Tibial artery (tissue), 4 donors: ENCODE results near the gene PCDH15.

Source experiments
- DNase-seq, 2 donors: peaks; one replicate each; pipeline ENCODE4 v3.0.0-alpha.2; 2019
- H3K27ac ChIP-seq, 2 donors: fragments of 200-600 bp; sonication (generic) in 1 of 2; 1 replicate in 1 of 2; 2 replicates in 1 of 2; pipeline ENCODE4 v1.5.1; 2018 to 2019; ENCODE audit warnings: mild to moderate bottlenecking in 1 of 2
- H3K27me3 ChIP-seq, 2 donors: fragments of 200-600 bp; sonication (generic) in 1 of 2; one replicate each; pipeline versions ENCODE4 v1.5.1 to v1.6.0; 2016 to 2019
- H3K36me3 ChIP-seq, 3 donors: fragments of 200-600 bp; sonication (generic) in 2 of 3; one replicate each; pipeline ENCODE4 v1.5.1; 2016 to 2019; ENCODE audit warnings: mild to moderate bottlenecking in 2 of 3
- H3K4me1 ChIP-seq, 4 donors: fragments of 200-600 bp; sonication (generic) in 2 of 4; 1 replicate in 3 of 4; 2 replicates in 1 of 4; pipeline ENCODE4 v1.5.1; 2016 to 2019
- H3K4me3 ChIP-seq, 2 donors: fragments of 200-600 bp; sonication (generic) in 1 of 2; 1 replicate in 1 of 2; 2 replicates in 1 of 2; pipeline ENCODE4 v1.5.1; 2018 to 2019; ENCODE audit warnings: mild to moderate bottlenecking in 2 of 2
- H3K9me3 ChIP-seq, 3 donors: fragments of 200-600 bp; sonication (generic) in 1 of 3; one replicate each; pipeline ENCODE4 v1.5.1; 2016 to 2019
- intact Hi-C: fragments of 100-400 bp; cut with DNase I; formaldehyde crosslinking; loops from one replicate; pipeline ENCODE4 v1.15.0; 2023; ENCODE audit warnings: low total_unique reads
- TF ChIP-seq, protein P1 (sequence below), 2 experiments: fragments of 200-600 bp in 1 of 2; fragments of 450-650 bp in 1 of 2; IDR thresholded peaks; one replicate each; pipeline ENCODE4 v1.5.1; 2017 to 2019; ENCODE audit warnings: antibody characterized with exemption in 2 of 2, mild to moderate bottlenecking in 1 of 2, moderate library complexity in 1 of 2

Gene PCDH15

DNA sequence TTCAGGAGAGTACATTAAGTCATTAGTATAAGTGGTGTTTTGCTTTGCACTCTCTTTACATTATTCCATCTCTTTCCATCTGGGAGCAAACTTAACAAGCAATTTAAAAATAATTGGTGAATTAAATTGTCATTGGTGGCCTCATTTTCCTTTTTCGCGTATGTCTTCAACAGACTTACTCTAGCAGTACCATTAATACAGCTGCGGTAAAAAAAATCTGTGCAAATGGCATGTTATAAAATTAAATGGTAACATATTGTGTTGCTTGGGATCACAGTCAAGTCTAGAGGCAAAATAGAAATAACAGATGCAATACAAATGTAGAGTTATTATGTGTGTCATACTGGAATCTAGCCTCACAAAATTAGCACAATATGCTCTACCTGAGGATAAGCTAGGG lies 322.4 kb downstream of the PCDH15 start:
- H3K9me3 ChIP-seq = no peaks in the 10 kb centered on the region
- TF ChIP-seq, protein P1, sequence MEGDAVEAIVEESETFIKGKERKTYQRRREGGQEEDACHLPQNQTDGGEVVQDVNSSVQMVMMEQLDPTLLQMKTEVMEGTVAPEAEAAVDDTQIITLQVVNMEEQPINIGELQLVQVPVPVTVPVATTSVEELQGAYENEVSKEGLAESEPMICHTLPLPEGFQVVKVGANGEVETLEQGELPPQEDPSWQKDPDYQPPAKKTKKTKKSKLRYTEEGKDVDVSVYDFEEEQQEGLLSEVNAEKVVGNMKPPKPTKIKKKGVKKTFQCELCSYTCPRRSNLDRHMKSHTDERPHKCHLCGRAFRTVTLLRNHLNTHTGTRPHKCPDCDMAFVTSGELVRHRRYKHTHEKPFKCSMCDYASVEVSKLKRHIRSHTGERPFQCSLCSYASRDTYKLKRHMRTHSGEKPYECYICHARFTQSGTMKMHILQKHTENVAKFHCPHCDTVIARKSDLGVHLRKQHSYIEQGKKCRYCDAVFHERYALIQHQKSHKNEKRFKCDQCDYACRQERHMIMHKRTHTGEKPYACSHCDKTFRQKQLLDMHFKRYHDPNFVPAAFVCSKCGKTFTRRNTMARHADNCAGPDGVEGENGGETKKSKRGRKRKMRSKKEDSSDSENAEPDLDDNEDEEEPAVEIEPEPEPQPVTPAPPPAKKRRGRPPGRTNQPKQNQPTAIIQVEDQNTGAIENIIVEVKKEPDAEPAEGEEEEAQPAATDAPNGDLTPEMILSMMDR (IDR thresholded peaks at IDR 0.05) = no peak
- no peaks in the 10 kb centered on the region for H3K4me1 ChIP-seq
- H3K4me3 ChIP-seq = no peak overlapping the region
- DNase-seq = no peak
- no peak overlapping the region for H3K27ac ChIP-seq
- no peaks in the 10 kb centered on the region for H3K36me3 ChIP-seq
- no peaks in the 10 kb centered on the region for H3K27me3 ChIP-seq
- intact Hi-C loops = loop anchor here (5.0 kb wide), 1 partner anchor 1011 kb away; no protein-coding TSS in a partner anchor

DNA sequence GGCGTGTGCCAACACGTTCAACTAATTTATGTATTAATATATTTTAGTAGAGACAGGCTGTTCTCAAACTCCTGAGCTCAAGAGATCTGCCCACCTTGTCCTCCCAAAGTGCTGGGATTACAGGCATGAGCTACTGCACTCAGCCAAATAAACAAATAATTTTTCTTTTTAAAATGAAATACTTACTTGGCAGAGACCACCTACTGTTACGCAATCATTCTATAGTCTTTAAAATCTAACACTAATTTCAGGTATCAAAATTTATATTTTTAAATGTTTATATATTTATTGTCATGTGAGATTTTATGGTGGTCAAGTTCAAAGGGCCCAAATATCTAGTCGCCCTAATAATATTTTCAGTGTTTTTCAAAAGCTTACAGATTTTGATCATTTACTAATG lies 323.3 kb downstream of the PCDH15 start:
- TF ChIP-seq, protein P1 (IDR thresholded peaks at IDR 0.05) = no peak
- DNase-seq = no peak
- Histone ChIP-seq H3K9me3 (no peaks in the 10 kb centered on the region), H3K36me3 (no peaks in the 10 kb centered on the region), H3K27me3 (no peaks in the 10 kb centered on the region), H3K4me1 (no peaks in the 10 kb centered on the region), H3K27ac (no peak overlapping the region), H3K4me3 (no peak overlapping the region)
- intact Hi-C loops = loop anchor here (5.0 kb wide), 1 partner anchor 1010 kb away; no protein-coding TSS in a partner anchor

DNA sequence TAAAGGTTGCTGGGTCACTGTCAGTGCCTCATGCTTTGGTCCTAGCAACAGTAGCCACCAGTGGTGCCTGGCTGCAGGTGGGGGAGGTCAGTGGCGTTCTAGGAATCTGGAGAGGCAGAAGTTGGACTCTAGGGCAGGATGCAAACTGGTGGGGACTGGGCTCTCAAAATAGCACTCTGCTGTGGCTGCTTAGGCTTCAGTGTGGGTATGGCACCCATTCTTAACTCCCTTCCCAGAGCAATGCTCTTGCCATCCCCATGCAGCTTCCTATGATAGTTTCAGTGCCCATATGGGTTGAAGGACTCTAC lies 330.8 kb downstream of the PCDH15 start:
- no peak for DNase-seq
- Histone ChIP-seq H3K4me1 (no peaks in the 10 kb centered on the region), H3K27me3 (no peaks in the 10 kb centered on the region), H3K9me3 (no peaks in the 10 kb centered on the region), H3K36me3 (no peaks in the 10 kb centered on the region), H3K4me3 (no peak overlapping the region), H3K27ac (no peak overlapping the region)
- intact Hi-C loops = no loop called here
- TF ChIP-seq, protein P1 (IDR thresholded peaks at IDR 0.05) = no peak

DNA sequence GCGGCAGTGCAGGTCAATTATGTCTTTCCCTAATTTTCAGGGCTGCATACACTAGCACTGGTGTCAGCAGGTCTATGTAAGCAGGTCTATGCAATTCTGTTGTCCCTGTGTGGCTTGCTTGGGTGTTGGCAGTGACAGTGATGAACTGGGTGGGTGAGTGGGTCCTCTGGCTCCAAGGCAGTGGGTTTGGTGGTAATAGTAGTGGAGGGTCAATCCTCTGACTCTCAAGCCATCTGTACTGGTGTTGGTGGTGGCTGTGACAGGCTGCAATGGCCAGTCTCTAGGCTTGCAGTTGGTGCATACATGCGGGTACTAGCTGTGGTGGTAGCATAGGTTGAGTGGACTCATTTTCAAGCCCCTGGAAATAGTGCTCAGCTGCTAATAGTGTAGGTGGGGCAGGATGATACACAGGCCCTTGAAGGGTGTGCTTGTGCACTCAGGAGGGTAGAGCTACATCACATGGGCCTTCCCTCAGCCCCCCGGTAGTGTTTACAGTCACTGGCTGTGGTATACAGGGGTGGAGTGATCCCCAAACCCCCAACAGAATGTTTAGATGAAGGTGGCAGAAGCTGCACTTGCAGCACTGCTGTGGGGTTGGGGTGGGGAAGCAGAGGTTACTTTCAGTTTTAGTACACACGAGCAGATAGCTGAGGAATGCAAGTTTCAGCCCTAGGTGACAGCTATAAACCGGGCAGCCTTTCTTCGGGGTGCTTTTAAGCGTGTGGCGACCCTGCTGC lies 331.3 kb downstream of the PCDH15 start:
- intact Hi-C loops = loop anchor here (2.0 kb wide), 1 partner anchor 25 kb away; no protein-coding TSS in a partner anchor
- H3K27me3 ChIP-seq = no peaks in the 10 kb centered on the region
- TF ChIP-seq, protein P1 (IDR thresholded peaks at IDR 0.05) = no peak
- no peaks in the 10 kb centered on the region for H3K9me3 ChIP-seq
- no peak for DNase-seq
- H3K4me1 ChIP-seq = no peaks in the 10 kb centered on the region
- H3K27ac ChIP-seq = no peak overlapping the region
- H3K36me3 ChIP-seq = no peaks in the 10 kb centered on the region
- no peak overlapping the region for H3K4me3 ChIP-seq

DNA sequence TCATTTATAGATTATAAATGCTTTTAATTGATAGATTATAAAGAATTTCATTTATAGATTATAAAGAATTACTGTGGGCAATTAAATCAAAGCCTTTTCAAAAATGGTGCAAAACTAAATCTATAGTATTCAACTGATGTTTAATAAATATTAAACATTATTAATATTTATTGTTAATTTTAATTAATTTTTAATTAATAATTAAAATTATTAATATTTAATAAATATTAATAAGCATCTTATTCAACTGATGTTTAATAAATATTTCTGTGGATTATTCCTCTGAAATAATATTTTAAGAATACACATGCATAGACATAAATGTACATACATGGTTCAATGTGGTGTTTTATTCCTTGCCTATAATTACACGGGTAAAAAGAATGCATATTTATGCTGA lies 346.8 kb downstream of the PCDH15 start:
- Histone ChIP-seq H3K27ac (no peak overlapping the region), H3K9me3 (no peaks in the 10 kb centered on the region), H3K4me1 (no peaks in the 10 kb centered on the region), H3K36me3 (no peaks in the 10 kb centered on the region), H3K4me3 (no peak overlapping the region), H3K27me3 (no peaks in the 10 kb centered on the region)
- intact Hi-C loops = no loop called here
- DNase-seq = no peak
- TF ChIP-seq, protein P1 (IDR thresholded peaks at IDR 0.05) = no peak
